Fibroblast of lung (primary cell): ENCODE data around the gene CHST9. TPM values are rescaled to one million over a fixed set of nuclear protein-coding genes. Genes with fewer than 3 reads are reported as not detected.
"Not testable (repeated sequence)": the region's sequence is repeated elsewhere in the genome, so short reads cannot be mapped to it uniquely, and the experiment has no call there.

Experiments
- DNase-seq, 2 donors: peaks; one replicate each; pipeline versions ENCODE4 v3.0.0 to v3.0.0-alpha.2; 2010; ENCODE audit warnings: low read depth in 2 of 2
- H2AFZ ChIP-seq: 2 replicates; pipeline ENCODE4 v1.5.1; 2012; ENCODE audit warnings: low read length, control low read depth, inconsistent platforms
- H3K27ac ChIP-seq: 2 replicates; pipeline ENCODE4 v1.5.1; 2011; ENCODE audit warnings: low read length, control low read depth; ENCODE audit not compliant: insufficient read depth
- H3K27me3 ChIP-seq: 2 replicates; pipeline ENCODE4 v1.5.1; 2011; ENCODE audit warnings: mild to moderate bottlenecking, low read length; ENCODE audit not compliant: control insufficient read depth, insufficient read depth
- H3K36me3 ChIP-seq: 2 replicates; pipeline ENCODE4 v1.5.1; 2011; ENCODE audit warnings: low read length; ENCODE audit not compliant: control insufficient read depth, insufficient read depth
- H3K4me1 ChIP-seq: 2 replicates; pipeline ENCODE4 v1.5.1; 2011; ENCODE audit warnings: low read length; ENCODE audit not compliant: control insufficient read depth, insufficient read depth; ENCODE audit errors: extremely low read depth
- H3K4me2 ChIP-seq: 2 replicates; pipeline ENCODE4 v1.5.1; 2011; ENCODE audit warnings: low read length, control low read depth; ENCODE audit not compliant: insufficient read depth; ENCODE audit errors: extremely low read depth
- H3K4me3 ChIP-seq, 4 experiments: fragments of 200-600 bp in 1 of 4; sonication (generic) in 1 of 4; replicated peaks in 1 of 4; 2 replicates each; pipeline ENCODE4 v1.5.1; 2011 to 2016; ENCODE audit warnings: low read length in 4 of 4, low read depth in 3 of 4, mild to moderate bottlenecking in 3 of 4, control low read depth in 2 of 4, inconsistent platforms in 1 of 4, mixed read lengths in 1 of 4; ENCODE audit not compliant: insufficient read depth in 1 of 4; ENCODE audit errors: control extremely low read depth in 1 of 4
- H3K79me2 ChIP-seq: 2 replicates; pipeline ENCODE4 v1.5.1; 2012; ENCODE audit warnings: mild to moderate bottlenecking, low read length, inconsistent platforms; ENCODE audit not compliant: control insufficient read depth, insufficient read depth
- H3K9ac ChIP-seq: 2 replicates; pipeline ENCODE4 v1.5.1; 2011; ENCODE audit warnings: mild to moderate bottlenecking, low read length, control low read depth; ENCODE audit not compliant: insufficient read depth
- H3K9me3 ChIP-seq: 2 replicates; pipeline ENCODE4 v1.5.1; 2012; ENCODE audit warnings: low read depth, low read length; ENCODE audit not compliant: control insufficient read depth, insufficient read depth
- H4K20me1 ChIP-seq: 2 replicates; pipeline ENCODE4 v1.5.1; 2011; ENCODE audit warnings: low read length; ENCODE audit not compliant: control insufficient read depth, insufficient read depth; ENCODE audit errors: extremely low read depth
- CTCF ChIP-seq, 2 donors: IDR thresholded peaks in 1 of 2; conservative IDR thresholded peaks in 1 of 2; 1 replicate in 1 of 2; 2 replicates in 1 of 2; pipeline ENCODE4 v1.5.1; 2011 to 2012; ENCODE audit warnings: low read length in 2 of 2, control low read depth in 1 of 2, inconsistent platforms in 1 of 2, low read depth in 1 of 2, mild to moderate bottlenecking in 1 of 2
- EZH2 ChIP-seq: IDR thresholded peaks from 2 replicates; pipeline ENCODE4 v1.5.1; 2012; ENCODE audit warnings: low read length, control low read depth, mild to moderate bottlenecking; ENCODE audit errors: missing control alignments
- polyA plus RNA-seq, 2 donors: library from polyadenylated mRNA; depleted of rRNA in 1 of 2; stranded (reverse) in 1 of 2; unstranded in 1 of 2; fragments of >200 nt; gene quantifications; 2 replicates each; pipeline ENCODE4 v1.2.1, GENCODE V29; 2011 to 2012; ENCODE audit warnings: missing spikeins in 1 of 2
- total RNA-seq: library from RNA; depleted of rRNA; stranded (reverse); fragments of >200 nt; gene quantifications from 2 replicates; pipeline ENCODE4 v1.2.1, GENCODE V29; 2014

The CHST9 gene
- total and polyA plus RNA-seq, 2 donors (not counting 1 experiment from before 2014, with no cell fraction given): not detected

GRCh38 chr18:26977781-26978180 lies 207.3 kb downstream of the CHST9 start:
- no peaks in the 10 kb centered on the region for H3K4me1 ChIP-seq
- no peak overlapping the region for H3K27ac ChIP-seq
- H3K9me3 ChIP-seq: no peaks in the 10 kb centered on the region
- H3K27me3 ChIP-seq: no peaks in the 10 kb centered on the region
- no peak for DNase-seq
- no peaks in the 10 kb centered on the region for H4K20me1 ChIP-seq
- H3K4me3 ChIP-seq: no peak overlapping the region
- H3K36me3 ChIP-seq: no peaks in the 10 kb centered on the region
- no peak overlapping the region for H3K4me2 ChIP-seq
- no peaks in the 10 kb centered on the region for H3K79me2 ChIP-seq
- no peak overlapping the region for H3K9ac ChIP-seq
- no peak overlapping the region for H2AFZ ChIP-seq
- TF ChIP-seq EZH2: no peak
- no peak for TF ChIP-seq CTCF (conservative IDR thresholded peaks at IDR 0.05 in 1 of 2, IDR thresholded peaks at IDR 0.05 in 1 of 2; ENCODE audit: low read depth in 1 of 2, low read length in 2 of 2)

- DNase-seq: no peak
- Histone ChIP-seq H3K4me3 (no peak overlapping the region), H4K20me1 (no peaks in the 10 kb centered on the region), H3K36me3 (no peaks in the 10 kb centered on the region), H3K79me2 (no peaks in the 10 kb centered on the region), H3K27me3 (no peaks in the 10 kb centered on the region), H3K9me3 (no peaks in the 10 kb centered on the region), H3K4me1 (no peaks in the 10 kb centered on the region), H2AFZ (no peak overlapping the region), H3K4me2 (no peak overlapping the region), H3K9ac (no peak overlapping the region), H3K27ac (no peak overlapping the region)
- TF ChIP-seq EZH2 (no peak), CTCF (conservative IDR thresholded peaks at IDR 0.05 in 1 of 2, IDR thresholded peaks at IDR 0.05 in 1 of 2; ENCODE audit: low read depth in 1 of 2, low read length in 2 of 2) (no peak)
Observed at GRCh38 chr18:26976206-26976605, 208.9 kb downstream of the CHST9 start.

GRCh38 chr18:26972549-26972948 lies 212.6 kb downstream of the CHST9 start:
- H4K20me1 ChIP-seq, DNase-seq, H3K27ac ChIP-seq, H3K79me2 ChIP-seq, H3K4me2 ChIP-seq, H3K4me1 ChIP-seq, H3K4me3 ChIP-seq, H3K36me3 ChIP-seq, H3K9ac ChIP-seq, H3K9me3 ChIP-seq, H2AFZ ChIP-seq, H3K27me3 ChIP-seq: not testable (repeated sequence)
